ENCODE measurements around the gene PRKG1.

GRCh38 chr10:51649064-51649463 is 574.8 kb downstream of the PRKG1 start:
- TF ChIP-seq CTCF (conservative IDR thresholded peaks at IDR 0.05; ENCODE audit: low read depth, low read length) = no peak
- no peak for TF ChIP-seq EZH2phosphoT487 (IDR thresholded peaks at IDR 0.05; ENCODE audit: borderline replicate concordance, low read length)
- TF ChIP-seq EZH2 (IDR thresholded peaks at IDR 0.05; ENCODE audit: low read length, unreplicated experiment) = no peak
